Activated CD4-positive, alpha-beta T cell treated with anti-CD3 and anti-CD28 coated beads, Interleukin-2, amount 50 U/mL, for 16 hours (primary cell): ENCODE measurements around the gene ZNF19.
A peak's percentile ranks its signal among the peaks of the same experiment; 100 is the strongest.

Experiments used
- DNase-seq: peaks from one replicate; pipeline ENCODE4 v3.0.0-alpha.2; 2020

Gene ZNF19

GRCh38 chr16:71484006-71484893 lies 4.9 kb downstream of the ZNF19 start:
- DNase-seq, result peak; percentile 86

DNA sequence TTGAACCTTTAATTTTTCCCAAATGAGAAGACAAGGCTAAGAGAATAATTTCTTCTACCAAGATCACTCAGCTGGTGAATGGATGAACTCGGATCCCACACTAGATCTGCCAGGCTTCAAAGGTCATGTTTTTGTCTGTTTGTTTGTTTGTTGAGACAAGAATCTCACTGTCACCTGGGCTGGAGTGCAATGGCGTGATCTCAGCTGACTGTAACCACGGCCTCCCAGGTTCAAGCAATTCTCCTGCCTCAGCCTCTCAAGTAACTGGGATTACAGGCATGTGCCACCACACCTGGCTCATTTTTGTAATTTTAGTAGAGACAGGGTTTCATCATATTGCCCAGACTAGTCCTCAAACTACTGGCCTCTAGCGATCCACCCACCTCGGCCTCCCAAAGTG lies 6.6 kb downstream of the ZNF19 start:
- DNase-seq, result no peak

- no peak for DNase-seq
Observed at GRCh38 chr16:71480956-71481355, 8.2 kb downstream of the ZNF19 start.

GRCh38 chr16:71479420-71479819 lies 9.7 kb downstream of the ZNF19 start:
- no peak for DNase-seq

DNA sequence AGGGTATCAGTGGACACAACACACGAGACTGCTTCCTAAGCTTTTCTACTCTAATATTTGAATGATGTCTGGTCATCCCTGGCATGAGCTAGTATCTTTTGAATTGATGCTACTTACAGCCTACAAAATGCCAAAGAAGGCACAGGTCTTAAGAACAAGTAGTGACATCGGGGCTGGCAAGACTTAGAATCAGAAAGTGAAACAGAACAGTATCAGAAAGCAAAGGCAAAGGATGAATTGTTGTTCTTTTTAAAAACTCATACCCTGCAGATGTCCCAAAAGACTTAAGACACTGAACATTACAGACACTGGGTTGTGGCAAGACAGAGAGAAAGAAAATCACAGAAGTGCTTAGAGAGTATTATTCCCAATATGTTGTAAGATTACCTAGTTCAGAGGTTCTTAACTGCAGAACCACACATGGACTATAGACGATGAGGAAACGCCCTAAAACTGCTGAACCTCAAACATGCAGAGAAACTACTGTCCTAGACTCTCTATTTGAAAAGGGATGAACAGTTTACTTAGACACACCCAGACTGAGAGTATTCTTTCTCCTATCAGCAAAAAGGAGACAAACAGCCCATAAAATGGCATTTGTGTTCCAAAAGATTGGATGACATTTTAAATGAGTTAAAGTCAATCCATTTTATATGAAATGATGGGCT lies 12.5 kb downstream of the ZNF19 start:
- DNase-seq, result no peak

GRCh38 chr16:71474864-71475263 lies 14.3 kb downstream of the ZNF19 start:
- no peak for DNase-seq

DNA sequence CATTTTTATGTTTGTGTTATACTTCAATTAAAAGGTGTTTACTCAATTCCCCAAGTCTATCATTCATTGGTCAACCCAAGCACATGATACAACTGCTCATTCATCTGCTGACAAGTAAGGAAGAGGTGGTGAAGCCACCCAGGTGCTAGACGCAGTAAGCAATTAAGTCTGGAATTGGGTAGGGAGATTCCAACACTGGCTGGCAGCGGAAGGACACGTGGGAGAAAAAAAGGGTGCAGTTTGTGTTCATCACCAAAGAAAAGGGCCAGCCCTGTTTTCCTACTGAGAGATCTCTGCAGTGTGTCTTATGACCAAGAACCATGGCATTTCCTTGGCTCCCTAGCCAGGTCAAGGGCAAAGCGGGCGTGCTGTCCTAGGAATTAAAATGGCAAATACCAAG lies 15.2 kb downstream of the ZNF19 start:
- DNase-seq, result no peak

- DNase-seq, result no peak
Observed at GRCh38 chr16:71472931-71473330, 16.2 kb downstream of the ZNF19 start.

DNA sequence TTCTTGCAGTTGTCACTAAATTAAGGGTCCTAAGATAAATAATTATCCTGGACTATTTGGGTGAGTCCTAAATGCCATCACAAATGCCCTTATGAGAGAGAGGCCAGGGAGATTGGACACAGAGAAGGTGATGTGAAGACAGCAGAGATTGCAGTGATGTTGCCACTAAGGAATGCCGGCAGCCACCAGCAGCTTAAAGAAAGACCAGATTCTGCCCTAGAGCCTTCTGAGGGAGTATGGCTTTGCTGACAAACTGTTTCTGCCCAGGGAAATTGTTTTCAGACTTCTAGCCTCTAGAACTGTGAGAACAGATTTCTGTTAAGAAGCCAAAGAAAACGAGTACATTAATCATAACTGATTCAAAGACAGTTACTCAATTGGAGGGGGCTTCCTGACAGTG lies 17.1 kb downstream of the ZNF19 start:
- no peak for DNase-seq

- DNase-seq, result no peak
Observed at GRCh38 chr16:71467810-71468209, 21.3 kb downstream of the ZNF19 start.

GRCh38 chr16:71464231-71464630 lies 24.9 kb downstream of the ZNF19 start:
- no peak for DNase-seq

DNA sequence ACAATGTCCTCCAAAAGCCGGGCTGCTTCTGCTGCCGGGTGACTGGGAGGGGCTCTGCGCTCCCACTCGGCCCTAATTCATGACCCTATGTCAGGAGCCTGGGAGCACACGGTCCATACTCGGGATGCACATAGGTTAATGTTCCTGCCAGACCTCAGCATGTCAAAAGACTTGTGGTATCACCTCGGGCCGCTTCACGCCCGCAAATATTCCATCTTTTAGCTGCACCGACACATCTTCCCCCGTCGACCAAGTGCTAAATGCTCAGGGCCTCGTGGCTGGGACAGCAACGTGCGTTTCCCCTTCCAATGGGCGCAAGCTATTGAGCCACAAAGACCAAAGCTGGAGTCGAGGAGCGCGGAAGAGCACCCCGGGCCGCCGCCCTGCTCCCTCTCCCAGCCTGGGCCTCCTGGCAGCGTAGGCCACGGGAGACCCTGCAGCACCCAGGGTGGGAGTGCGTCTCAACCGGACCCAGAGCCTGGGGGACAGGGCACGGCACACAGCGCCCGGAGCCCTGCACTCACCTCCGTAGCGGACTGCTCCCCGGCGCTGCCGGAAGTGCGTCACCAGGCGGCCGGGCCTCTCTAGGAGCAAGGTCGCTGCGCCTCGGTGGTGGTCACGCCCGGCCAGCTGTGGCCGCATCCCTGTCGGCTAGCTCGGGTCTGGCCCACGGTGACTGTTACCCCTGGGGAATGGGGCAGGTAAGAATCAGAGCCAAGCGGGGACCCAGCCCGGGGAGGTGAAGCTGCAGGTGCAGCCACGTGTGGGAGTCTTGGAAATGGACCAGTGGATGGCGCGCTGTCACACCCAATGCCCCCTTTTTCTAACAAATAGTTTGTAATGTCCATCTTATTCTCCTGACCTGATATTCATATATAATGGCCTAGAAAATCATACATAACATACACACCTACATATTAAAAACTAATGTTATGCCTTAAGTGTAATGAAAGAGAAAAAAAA lies 27.2 kb downstream of the ZNF19 start, which contains the start of gene ZNF23:
TSS of gene ZNF23 (minus strand) at position 562 of the 963 bp plus-strand sequence. CDS start 5,451 bp downstream, outside the sequence.
- DNase-seq, result peak; percentile 83

DNA sequence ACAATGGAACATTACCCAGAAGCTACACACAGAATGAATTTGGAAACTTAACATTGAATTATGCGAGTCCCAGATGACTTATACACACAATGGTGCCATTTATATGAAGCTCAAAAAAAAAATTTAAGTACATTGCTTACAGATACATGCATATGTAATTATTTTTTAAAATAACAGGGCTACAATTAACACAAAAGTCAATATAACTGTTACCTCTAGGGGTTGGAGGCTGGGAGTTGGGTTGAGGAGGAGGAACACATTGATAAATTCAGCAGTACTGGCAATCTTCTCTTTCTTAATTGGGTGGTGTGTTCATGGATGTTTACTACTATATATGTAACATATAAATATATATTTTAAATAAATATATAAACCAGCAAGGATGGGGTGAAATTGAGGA lies 28.2 kb downstream of the ZNF19 start:
- DNase-seq, result no peak

DNA sequence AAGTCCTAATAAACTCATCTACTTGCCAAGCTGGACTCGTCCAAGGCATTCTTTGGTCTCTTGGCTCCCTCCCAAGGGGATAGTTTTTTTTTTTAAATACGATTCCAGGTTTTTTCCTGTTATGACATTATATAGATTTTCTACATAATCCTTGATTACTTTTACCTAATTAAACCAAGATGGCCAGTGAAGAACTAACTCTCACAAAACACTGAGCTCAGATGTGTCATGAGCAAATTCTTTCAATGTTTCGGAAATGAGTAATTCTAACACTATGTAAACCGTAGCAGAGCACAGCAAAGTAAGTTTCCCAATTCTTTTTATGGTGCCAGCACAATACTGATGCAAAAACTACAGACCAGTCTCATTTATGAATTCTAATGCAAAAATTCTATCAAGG lies 28.9 kb downstream of the ZNF19 start:
- no peak for DNase-seq

DNA sequence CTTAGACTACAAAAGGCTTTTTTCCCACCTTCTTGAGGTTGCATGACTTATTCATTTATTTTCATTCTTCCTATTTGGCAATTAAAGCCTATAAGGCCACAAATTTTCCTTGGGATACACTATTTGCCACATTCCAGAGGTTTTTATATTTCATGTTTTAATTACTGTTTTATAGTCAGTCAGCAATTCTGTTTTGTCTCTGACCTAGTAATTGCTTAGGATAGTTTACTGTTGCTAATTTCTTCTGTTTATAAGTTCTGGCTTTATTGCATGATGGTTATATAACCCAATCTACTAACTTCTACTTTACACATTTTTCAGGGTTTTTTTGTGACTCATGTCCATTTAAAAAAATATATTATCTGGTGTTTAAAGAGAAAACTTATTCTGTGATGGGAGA lies 29.6 kb downstream of the ZNF19 start:
- DNase-seq, result no peak

DNA sequence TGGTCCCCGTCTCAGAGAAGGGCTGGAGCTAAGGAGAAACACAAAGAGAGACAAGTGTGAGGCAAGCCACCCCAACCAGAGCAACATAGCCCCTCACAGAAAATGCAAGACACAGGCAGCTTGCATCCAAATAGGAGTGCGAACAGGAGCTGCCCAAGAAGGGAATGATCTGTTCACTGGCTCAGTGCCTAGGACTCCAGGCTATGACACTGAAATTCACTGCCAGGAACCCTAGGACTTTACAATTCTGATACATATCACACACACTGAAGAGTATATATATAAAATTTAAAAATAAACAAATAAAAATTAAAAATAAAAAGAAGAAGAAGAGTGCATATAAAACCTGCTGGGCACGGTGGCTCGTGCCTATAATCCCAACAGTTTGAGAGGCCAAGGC lies 32.3 kb downstream of the ZNF19 start:
- DNase-seq, result no peak

DNA sequence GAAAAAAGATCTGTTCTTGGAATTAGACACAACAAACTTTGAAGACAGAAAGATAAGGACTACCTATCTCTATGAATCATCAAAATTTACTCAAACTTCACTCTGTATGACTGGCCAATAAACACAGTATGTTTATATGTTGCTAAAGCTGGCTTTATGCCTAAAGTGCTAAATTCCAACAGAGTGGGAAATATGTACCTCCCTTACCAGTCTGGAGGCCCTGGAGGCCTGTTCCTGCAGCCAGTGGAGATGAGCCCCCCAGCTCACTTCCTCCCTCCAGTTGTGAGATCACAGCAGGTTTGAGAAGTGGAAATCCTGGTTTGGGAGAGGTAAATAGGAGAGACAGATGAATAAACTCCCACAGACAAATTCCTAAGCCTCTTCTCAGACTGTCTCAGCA lies 36.1 kb downstream of the ZNF19 start:
- DNase-seq, result no peak

GRCh38 chr16:71449020-71449419 lies 40.1 kb downstream of the ZNF19 start:
- DNase-seq, result no peak

- no peak for DNase-seq
Observed at GRCh38 chr16:71448274-71448866, 40.8 kb downstream of the ZNF19 start.

DNA sequence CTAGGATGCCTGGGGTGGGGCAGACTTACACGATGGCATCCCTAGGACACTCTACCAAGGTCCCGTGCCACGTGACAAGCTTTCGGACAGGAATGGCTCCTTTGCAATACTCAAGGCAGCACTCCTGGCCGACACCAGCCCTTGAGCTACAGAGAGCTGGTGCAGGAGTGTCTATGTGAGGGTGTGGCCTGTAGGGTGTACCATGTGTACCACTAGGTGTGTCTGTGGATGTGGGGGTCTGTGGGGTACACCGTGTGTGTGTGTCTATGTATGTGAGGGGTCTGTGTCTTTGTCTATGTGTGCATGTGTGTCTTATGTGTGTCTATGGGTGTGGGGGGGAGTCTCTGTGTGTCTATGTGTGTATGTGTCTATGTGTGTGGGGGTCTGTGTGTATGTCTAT lies 45.4 kb downstream of the ZNF19 start:
- DNase-seq, result no peak

DNA sequence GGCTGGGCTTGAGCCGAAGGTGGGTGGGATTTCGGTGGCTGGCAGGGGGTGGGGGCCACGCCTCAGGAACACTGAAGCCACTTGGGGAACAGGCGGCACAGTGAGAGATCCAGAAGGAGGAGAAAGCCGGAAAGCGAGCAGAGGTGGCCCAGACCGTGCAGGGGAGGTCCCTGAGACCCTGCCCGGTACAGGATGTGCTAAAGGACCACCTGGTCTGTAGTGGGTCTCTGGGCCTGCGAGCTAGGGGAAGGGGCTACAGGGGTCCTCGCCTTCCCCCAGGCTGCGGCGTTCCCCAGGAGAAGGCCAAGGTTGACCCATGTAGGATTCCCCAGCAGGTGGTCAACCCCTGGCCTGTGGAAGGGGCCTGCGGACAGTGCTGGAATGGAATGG lies 47.1 kb downstream of the ZNF19 start, which contains the start of gene TLE7:
TSS of gene TLE7 (minus strand) at position 4 of the 390 bp plus-strand sequence. CDS start 8,730 bp downstream, outside the sequence.
- DNase-seq, result no peak

GRCh38 chr16:71441348-71442050 lies 47.6 kb downstream of the ZNF19 start:
- no peak for DNase-seq
